Measurements from ENCODE around the gene TRAF2. TPM values are rescaled to one million over a fixed set of nuclear protein-coding genes. Genes with fewer than 3 reads are reported as not detected.

Gene TRAF2
- total RNA-seq, 4 donors from 2014 or later, result 5.0 to 10.8 (median 10.6) TPM

DNA sequence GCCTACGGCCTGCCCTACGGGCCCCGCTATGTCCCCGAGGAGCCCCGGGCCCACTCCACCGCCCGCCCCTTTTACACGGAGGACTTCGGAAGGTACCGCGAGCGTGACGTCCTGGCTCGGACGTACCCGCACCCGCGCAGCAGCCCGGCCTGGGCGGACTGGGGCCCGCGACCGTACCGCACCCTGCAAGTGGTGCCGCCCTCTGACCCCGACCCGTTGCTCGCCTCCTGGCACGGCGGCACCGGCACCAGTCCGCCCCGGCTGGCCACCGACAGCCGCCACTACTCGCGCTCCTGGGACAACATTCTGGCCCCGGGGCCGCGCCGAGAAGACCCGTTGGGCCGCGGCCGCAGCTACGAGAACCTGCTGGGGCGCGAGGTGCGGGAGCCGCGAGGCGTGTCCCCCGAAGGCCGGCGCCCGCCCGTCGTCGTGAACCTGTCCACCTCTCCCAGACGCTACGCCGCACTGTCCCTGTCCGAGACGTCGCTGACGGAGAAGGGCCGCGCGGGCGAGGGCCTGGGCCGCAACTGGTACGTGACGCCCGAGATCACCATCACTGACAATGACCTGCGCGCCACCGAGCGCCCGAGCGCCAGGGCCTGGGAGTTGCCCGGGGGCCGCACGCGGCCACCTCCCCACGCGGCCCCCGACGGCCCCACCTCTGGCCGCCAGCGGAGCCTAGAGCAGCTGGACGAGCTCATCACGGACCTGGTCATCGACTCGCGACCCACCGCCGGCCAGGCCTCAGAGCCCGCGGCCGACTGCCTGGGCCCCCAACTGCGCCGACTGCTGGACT lies 40.7 kb upstream of the TRAF2 start:
- 23 to 30% methylated on average over 35 to 56 of the region's 102 CpGs for WGBS, 2 donors
- TF ChIP-seq POLR2A (IDR thresholded peaks at IDR 0.05), result no peak
- TF ChIP-seq EP300 (IDR thresholded peaks at IDR 0.05), result no peak
- TF ChIP-seq, protein P1, sequence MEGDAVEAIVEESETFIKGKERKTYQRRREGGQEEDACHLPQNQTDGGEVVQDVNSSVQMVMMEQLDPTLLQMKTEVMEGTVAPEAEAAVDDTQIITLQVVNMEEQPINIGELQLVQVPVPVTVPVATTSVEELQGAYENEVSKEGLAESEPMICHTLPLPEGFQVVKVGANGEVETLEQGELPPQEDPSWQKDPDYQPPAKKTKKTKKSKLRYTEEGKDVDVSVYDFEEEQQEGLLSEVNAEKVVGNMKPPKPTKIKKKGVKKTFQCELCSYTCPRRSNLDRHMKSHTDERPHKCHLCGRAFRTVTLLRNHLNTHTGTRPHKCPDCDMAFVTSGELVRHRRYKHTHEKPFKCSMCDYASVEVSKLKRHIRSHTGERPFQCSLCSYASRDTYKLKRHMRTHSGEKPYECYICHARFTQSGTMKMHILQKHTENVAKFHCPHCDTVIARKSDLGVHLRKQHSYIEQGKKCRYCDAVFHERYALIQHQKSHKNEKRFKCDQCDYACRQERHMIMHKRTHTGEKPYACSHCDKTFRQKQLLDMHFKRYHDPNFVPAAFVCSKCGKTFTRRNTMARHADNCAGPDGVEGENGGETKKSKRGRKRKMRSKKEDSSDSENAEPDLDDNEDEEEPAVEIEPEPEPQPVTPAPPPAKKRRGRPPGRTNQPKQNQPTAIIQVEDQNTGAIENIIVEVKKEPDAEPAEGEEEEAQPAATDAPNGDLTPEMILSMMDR (IDR thresholded peaks at IDR 0.05), result no peak
- DNase-seq (ENCODE audit: low spot score in 2 of 2), result no peak
- Histone ChIP-seq H3K36me3 (peaks cover 0 to 10% (median 0%) of the 10 kb centered on the region in 3 donors), H3K27me3 (peaks cover 3 to 43% of the 10 kb centered on the region in 2 donors), H3K4me1 (peaks cover 0 to 84% (median 55%) of the 10 kb centered on the region in 4 donors), H3K27ac (no peak overlapping the region), H3K4me3 (no peak overlapping the region), H3K9me3 (no peaks in the 10 kb centered on the region)

DNA sequence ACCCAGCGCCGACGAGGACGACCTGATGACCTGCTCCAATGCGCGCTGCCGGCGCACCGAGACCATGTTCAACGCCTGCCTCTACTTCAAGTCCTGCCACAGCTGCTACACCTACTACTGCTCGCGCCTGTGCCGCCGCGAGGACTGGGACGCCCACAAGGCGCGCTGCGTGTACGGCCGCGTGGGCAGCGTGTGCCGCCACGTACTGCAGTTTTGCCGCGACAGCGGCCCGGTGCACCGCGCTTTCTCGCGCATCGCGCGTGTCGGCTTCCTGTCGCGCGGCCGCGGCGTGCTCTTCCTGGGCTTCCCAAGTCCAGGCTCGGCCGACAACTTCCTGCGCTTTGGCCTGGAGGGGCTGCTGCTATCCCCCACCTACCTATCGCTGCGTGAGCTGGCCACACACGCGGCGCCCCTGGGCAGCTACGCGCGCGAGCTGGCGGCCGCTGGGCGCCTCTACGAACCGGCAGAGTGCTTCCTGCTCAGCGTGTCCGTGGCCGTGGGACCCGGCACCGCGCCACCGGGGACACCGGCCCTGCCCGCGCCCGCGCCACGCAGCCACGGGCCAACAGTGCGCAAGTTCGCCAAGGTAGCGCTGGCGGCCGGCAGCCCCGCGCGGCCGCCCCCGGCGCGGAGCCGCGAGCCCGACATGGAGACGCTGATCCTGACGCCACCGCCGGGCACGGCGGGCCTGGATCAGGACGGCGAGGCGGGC lies 39.8 kb upstream of the TRAF2 start:
- Histone ChIP-seq H3K4me1 (peaks cover 0 to 83% (median 47%) of the 10 kb centered on the region in 4 donors), H3K36me3 (peaks cover 0 to 14% (median 0%) of the 10 kb centered on the region in 3 donors), H3K27ac (peak overlapping the region in 1 of 4 donors; percentile 91), H3K9me3 (no peaks in the 10 kb centered on the region), H3K4me3 (peak overlapping the region in 1 of 4 donors; percentile 75), H3K27me3 (peaks cover 3 to 43% of the 10 kb centered on the region in 2 donors)
- TF ChIP-seq POLR2A (IDR thresholded peaks at IDR 0.05) (no peak), EP300 (IDR thresholded peaks at IDR 0.05) (no peak)
- TF ChIP-seq, protein P1 (IDR thresholded peaks at IDR 0.05), result no peak
- 6 to 13% methylated on average over 22 to 61 of the region's 98 CpGs for WGBS, 2 donors
- DNase-seq (ENCODE audit: low spot score in 2 of 2), result no peak

DNA sequence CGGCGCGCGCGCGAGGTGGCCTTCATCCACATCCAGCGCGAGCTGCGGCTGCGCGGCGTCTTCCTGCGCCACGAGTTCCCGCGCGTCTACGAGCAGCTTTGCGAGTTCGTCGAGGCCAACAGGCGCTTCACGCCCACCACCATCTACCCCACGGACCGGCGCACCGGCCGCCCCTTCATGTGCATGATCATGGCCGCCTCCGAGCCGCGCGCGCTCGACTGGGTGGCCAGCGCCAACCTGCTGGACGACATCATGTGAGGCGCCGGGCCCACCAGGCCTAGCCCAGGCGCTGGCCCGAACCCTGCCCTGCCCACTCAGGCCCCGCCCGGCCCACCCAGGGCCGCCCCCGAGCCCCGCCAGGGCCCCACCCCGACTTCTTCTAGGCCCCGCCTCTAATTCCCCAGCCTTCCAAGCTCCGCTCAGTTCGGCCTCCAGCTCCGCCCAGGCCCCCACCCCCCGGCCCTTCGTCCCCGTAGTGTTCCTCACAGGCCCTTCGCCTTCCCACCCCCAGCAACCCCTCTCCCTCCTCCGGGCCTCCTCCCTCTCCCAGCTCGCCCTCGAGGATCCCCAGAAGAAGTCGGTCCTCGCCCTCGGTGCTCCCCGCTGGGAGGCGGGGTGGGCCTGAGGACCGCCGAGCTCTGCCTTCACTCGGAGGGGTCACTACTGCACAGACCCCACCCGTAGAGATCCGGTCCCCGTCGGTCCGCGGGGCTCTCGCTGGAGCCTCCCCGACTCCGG lies 39.1 kb upstream of the TRAF2 start:
- Histone ChIP-seq H3K4me1 (peaks cover 0 to 83% (median 40%) of the 10 kb centered on the region in 4 donors), H3K27me3 (peaks cover 3 to 43% of the 10 kb centered on the region in 2 donors), H3K27ac (peak overlapping the region in 3 of 4 donors; percentile 82 to 94 (median 91)), H3K9me3 (no peaks in the 10 kb centered on the region), H3K36me3 (peaks cover 0 to 15% (median 0%) of the 10 kb centered on the region in 3 donors), H3K4me3 (peak overlapping the region; percentile 51 to 85 (median 72))
- peak in 1 of 2 donors; percentile 31 for DNase-seq (ENCODE audit: low spot score in 2 of 2)
- 1 to 4% methylated on average over 14 to 60 of the region's 75 CpGs for WGBS, 2 donors
- TF ChIP-seq POLR2A (IDR thresholded peaks at IDR 0.05) (no peak), EP300 (IDR thresholded peaks at IDR 0.05) (peak in 1 of 2 donors; percentile 19)

DNA sequence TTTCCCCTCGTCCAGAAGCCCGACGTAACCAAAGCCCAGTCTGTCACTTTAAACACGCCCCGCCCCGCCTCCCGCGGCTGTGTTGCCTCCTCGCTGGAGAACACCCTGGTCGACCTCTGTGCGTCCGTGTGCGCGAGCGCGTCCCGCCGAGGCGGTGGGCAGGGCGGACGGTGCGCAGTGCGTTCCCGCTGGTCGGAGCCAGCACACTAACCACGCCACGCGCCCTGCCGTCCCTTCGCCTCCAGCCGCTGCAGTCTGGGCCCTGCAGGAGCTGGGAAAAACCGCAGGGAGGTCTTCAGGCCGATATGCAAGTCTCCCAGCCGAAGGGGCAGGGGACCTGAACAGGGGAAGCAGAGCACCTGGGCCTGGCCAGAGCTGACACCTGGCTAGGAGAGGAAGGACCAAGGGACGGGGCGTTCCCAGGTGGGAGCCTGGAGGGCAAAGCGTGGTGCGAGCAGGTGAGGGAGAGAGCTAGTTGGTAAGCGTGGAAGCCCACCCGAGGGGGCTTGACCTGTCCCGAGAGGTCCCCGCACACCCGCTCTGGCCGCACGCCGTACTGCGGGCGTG lies 38.4 kb upstream of the TRAF2 start:
- WGBS, 2 donors, result 0 to 1% methylated on average over 33 to 42 of the region's 48 CpGs
- DNase-seq (ENCODE audit: low spot score in 2 of 2), result peak; percentile 56 to 83
- Histone ChIP-seq H3K4me1 (peaks cover 0 to 81% (median 34%) of the 10 kb centered on the region in 4 donors), H3K4me3 (peak overlapping the region; percentile 51 to 85 (median 72)), H3K36me3 (peaks cover 0 to 15% (median 0%) of the 10 kb centered on the region in 3 donors), H3K9me3 (no peaks in the 10 kb centered on the region), H3K27ac (peak overlapping the region; percentile 74 to 94 (median 86)), H3K27me3 (peaks cover 3 to 42% of the 10 kb centered on the region in 2 donors)
- TF ChIP-seq, protein P1 (IDR thresholded peaks at IDR 0.05), result peak in 1 of 5 experiments; percentile 13
- TF ChIP-seq EP300 (IDR thresholded peaks at IDR 0.05), result peak in 1 of 2 donors; percentile 79
- TF ChIP-seq POLR2A (IDR thresholded peaks at IDR 0.05), result peak in 1 of 2 donors; percentile 39

Data from tibial nerve (tissue), 4 donors.